Mucosa of descending colon (tissue), 3 donors: Measurements from ENCODE around the gene OGA. TPM values are rescaled to one million over a fixed set of nuclear protein-coding genes. Genes with fewer than 3 reads are reported as not detected.

Source experiments
- ATAC-seq: fragments of 200-7000 bp; cut with Tn5 transposase; one replicate; pipeline ENCODE4 v1.9.1; 2020; ENCODE audit warnings: mild to moderate bottlenecking, moderate library complexity
- DNase-seq, 3 donors: peaks; one replicate each; pipeline ENCODE4 v3.0.0-alpha.2; 2020
- H3K36me3 ChIP-seq: fragments of 200-600 bp; one replicate; pipeline ENCODE4 v1.8.0; 2021; ENCODE audit warnings: low read depth, mild to moderate bottlenecking
- H3K4me1 ChIP-seq: fragments of 200-600 bp; one replicate; pipeline ENCODE4 v1.8.0; 2021; ENCODE audit warnings: low read depth, mild to moderate bottlenecking
- H3K4me3 ChIP-seq: fragments of 200-600 bp; one replicate; pipeline ENCODE4 v1.8.0; 2021; ENCODE audit warnings: mild to moderate bottlenecking
- H3K9me3 ChIP-seq: fragments of 200-600 bp; one replicate; pipeline ENCODE4 v1.8.0; 2021; ENCODE audit warnings: mild to moderate bottlenecking
- intact Hi-C, 2 donors: fragments of 100-400 bp; cut with DNase I in 1 of 2; cut with micrococcal nuclease in 1 of 2; formaldehyde crosslinking; loops; one replicate each; pipeline versions ENCODE4 v1.11.0 to v1.11.1; 2022; cut with DNase I, micrococcal nuclease
- total RNA-seq, 3 donors: library from RNA; stranded (reverse); fragmentation: NEBNext Ultra II Directional in 2 of 3; extraction: Animal tissue kit (Norgen Biotek cat#: 25700) in 2 of 3; gene quantifications; one replicate each; pipeline versions ENCODE4 v1.2.1 to v1.2.4, GENCODE V29; 2021 to 2023
- TF ChIP-seq, protein P1 (sequence below): fragments of 200-600 bp; IDR thresholded peaks from one replicate; pipeline ENCODE4 v1.8.0; 2022; ENCODE audit warnings: antibody characterized with exemption, mild to moderate bottlenecking
- donor health status: DM: no; HTN: no; CAD: no; lungs with moderate emphysema.
- donor health status: DM: no; HTN: no; CAD: no.
- donor health status: DM: no; HTN: yes; CAD: no.

The OGA gene
- total RNA-seq, 3 donors from 2014 or later: 80.8 to 112 (median 110) TPM

DNA sequence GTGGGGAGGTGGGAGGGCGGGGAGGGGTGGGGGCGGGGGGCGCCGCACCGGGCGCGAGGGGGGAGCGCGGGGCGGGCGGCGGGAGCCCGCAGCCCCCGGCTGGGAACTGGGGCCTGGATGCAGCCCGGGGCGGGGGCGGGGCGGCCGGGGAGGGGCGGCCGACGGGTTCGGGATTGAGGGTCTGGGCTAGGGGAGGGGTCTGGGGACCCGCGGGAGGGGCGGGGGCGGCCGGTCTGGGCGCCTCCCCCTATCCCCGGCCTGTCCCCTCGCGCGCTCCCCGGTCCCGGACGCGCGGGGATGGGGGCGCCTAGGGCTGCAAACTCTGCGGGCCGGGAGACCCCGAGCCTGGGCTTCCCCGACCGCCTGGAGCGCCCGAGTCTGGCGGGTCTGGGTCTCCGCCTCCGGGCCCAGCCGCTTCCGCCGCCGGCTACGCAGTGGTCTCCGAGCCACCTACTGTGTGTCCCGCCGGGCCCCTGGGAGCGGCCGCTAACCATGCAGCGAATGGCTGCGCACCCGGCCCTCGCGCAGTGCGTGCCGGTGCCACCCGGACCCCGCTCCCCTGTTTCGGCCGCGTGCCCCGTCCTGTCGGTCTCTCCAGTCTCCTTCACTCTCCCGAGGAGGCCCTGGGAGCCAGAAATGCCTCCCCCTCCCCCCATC lies 42.0 kb downstream of the OGA start:
- Histone ChIP-seq H3K4me3 (no peak overlapping the region), H3K4me1 (peaks cover 34% of the 10 kb centered on the region), H3K36me3 (no peaks in the 10 kb centered on the region), H3K9me3 (no peaks in the 10 kb centered on the region)
- TF ChIP-seq, protein P1, sequence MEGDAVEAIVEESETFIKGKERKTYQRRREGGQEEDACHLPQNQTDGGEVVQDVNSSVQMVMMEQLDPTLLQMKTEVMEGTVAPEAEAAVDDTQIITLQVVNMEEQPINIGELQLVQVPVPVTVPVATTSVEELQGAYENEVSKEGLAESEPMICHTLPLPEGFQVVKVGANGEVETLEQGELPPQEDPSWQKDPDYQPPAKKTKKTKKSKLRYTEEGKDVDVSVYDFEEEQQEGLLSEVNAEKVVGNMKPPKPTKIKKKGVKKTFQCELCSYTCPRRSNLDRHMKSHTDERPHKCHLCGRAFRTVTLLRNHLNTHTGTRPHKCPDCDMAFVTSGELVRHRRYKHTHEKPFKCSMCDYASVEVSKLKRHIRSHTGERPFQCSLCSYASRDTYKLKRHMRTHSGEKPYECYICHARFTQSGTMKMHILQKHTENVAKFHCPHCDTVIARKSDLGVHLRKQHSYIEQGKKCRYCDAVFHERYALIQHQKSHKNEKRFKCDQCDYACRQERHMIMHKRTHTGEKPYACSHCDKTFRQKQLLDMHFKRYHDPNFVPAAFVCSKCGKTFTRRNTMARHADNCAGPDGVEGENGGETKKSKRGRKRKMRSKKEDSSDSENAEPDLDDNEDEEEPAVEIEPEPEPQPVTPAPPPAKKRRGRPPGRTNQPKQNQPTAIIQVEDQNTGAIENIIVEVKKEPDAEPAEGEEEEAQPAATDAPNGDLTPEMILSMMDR: no peak
- ATAC-seq (no peak), DNase-seq (no peak)
- intact Hi-C loops: loop anchor here in 1 of 2 donors (10.0 kb wide), 1 partner anchor 171 kb away; no protein-coding TSS in a partner anchor

DNA sequence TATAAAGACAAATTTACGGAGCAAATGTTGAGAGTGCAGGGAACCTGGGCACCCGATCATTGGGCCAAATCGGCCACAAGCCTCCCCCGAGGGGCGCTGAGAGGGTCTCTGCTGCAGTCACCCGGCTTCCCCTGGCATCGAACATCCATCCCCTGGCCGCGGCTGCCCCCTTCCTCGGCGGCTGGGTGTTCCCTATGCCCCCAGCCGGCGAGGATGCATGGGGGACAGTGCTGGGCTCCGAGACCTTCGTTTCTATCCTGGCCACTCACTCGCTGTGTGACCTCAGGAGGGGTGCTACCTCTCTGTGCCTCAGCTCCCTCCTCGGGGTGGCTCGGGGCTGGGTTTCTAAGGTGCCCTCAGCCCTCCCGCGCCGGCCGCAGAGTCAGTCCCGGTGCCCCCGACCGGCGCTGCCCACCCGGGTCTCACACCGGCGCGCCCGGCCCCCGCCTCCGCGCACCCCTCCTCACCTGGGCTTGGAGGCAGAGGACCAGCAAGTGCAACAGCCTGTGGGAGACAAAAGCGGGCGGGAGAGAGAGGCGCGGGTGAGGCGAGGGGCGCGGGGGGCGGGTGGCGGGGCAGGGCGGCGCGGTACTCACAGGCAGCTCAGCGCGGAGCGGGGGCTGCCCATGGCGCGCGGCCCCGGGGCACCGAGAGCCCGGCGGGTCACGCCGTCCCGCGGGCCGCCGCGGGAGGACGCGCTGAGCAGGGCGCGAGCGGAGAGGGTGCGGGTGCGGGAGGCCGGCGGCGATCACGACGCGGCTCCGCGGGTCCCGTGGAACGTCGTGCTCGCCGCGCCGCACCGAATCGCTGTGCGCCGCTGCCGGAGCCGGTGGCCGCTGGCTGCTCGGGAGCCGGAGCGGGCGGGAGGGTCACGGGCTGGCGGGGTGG lies 42.7 kb downstream of the OGA start, which contains the start of gene FGF8:
Gene FGF8, minus strand, starts transcription at position 842 of the 888 bp plus-strand sequence. Its CDS starts 214 bp downstream, at position 628.
- H3K36me3 ChIP-seq: no peaks in the 10 kb centered on the region
- DNase-seq (no peak), ATAC-seq (no peak)
- H3K9me3 ChIP-seq: no peaks in the 10 kb centered on the region
- H3K4me3 ChIP-seq: no peak within 1 kb of the TSS
- peaks cover 34% of the 10 kb centered on the region for H3K4me1 ChIP-seq
- TF ChIP-seq, protein P1: no peak
- intact Hi-C loops: loop anchor here in 1 of 2 donors (10.0 kb wide), 1 partner anchor 171 kb away; no protein-coding TSS in a partner anchor

DNA sequence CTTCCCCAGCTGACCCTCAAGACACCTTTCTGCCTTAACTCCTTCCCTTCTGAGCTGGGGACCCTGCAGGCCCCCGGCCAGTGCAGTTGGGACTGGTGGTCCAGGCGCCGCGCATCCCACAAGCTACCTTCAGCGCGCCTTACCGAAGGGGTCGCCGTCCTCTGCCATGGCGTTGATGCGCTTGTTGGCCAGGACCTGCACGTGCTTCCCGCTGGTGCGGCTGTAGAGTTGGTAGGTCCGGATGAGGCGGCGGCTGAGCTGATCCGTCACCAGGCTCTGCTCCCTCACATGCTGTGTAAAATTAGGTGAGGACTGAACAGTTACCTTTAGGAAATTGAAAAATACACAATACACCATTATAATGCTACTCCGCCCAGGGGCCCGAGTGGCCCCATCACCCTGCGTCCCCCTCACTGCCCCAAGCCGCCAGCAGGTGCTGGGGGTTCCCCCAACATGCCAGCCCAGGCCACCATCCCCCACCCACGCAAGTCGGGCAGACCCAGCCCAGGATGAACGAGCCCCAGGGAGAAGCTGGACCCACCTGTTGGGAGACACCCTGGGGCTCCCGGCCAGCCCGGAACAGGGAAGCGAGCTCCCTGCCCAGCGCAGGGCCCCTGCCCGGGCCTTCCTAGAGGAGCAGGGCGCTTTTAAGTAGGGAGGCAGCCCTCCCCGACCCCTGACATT lies 43.5 kb downstream of the OGA start:
- no peak for ATAC-seq
- no peak for DNase-seq
- Histone ChIP-seq H3K4me3 (no peak overlapping the region), H3K9me3 (no peaks in the 10 kb centered on the region), H3K4me1 (peaks cover 27% of the 10 kb centered on the region), H3K36me3 (no peaks in the 10 kb centered on the region)
- intact Hi-C loops: loop anchor here in 1 of 2 donors (10.0 kb wide), 1 partner anchor 170 kb away; no protein-coding TSS in a partner anchor
- TF ChIP-seq, protein P1: no peak

DNA sequence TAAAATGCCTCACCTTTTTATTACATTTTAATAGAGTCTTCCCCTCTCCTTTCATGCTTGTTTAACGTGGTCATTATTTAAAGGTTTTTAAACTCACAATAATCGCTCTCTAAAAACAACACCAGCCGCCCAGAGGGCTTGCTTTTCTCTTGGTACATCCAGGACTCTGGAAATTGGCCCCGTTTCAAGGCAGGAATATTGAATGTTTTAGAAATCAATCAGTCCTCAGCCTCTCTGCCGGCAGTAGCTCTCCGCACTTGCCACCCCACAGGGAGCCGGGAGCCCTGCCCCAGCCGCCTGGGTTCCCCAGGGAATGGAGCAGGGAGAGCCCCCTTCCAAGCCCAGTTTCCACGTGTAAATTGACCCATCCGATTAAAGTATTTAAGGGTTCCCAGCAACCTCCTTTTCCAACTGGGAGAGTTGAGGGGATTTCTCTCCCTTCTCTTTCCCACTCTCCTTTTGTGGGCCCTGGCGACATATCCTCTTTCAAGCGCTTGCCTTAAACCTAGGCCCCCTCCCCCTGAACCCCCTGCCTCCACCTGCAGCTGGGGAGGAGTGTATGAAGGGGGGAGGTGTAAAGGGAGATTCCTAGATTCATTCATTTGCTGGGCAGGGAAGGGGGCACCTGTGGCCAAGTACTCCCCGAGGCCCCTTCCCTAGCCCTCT lies 44.2 kb downstream of the OGA start:
- Histone ChIP-seq H3K4me1 (peaks cover 21% of the 10 kb centered on the region), H3K9me3 (no peaks in the 10 kb centered on the region), H3K4me3 (no peak overlapping the region), H3K36me3 (no peaks in the 10 kb centered on the region)
- TF ChIP-seq, protein P1: no peak
- ATAC-seq (no peak), DNase-seq (no peak)
- intact Hi-C loops: loop anchor here in 1 of 2 donors (10.0 kb wide), 1 partner anchor 169 kb away; no protein-coding TSS in a partner anchor
